ENCODE measurements around the gene CD200. TPM values are rescaled to one million over a fixed set of nuclear protein-coding genes. Genes with fewer than 3 reads are reported as not detected.
"Not testable (repeated sequence)": the region's sequence is repeated elsewhere in the genome, so short reads cannot be mapped to it uniquely, and the experiment has no call there.

CD200 gene
- total RNA-seq, 1 experiment from 2014 or later = not detected

- Mint-ChIP-seq H3K27ac (ENCODE audit: low read depth, unreplicated experiment) (no peak overlapping the region), H3K4me1 (ENCODE audit: insufficient read depth, unreplicated experiment) (no peaks in the 10 kb centered on the region), H3K36me3 (ENCODE audit: insufficient read depth, unreplicated experiment) (no peaks in the 10 kb centered on the region), H3K9me3 (ENCODE audit: unreplicated experiment) (no peaks in the 10 kb centered on the region), H3K27me3 (ENCODE audit: insufficient read depth, unreplicated experiment) (no peaks in the 10 kb centered on the region), H3K4me3 (ENCODE audit: unreplicated experiment) (no peak overlapping the region)
- ChIA-PET CTCF (no interaction called here), POLR2A (no interaction called here)
- no peak for TF ChIP-seq CTCF (IDR thresholded peaks at IDR 0.05; ENCODE audit: unreplicated experiment)
- intact Hi-C loops (cut with micrococcal nuclease) = no loop called here
- no peak for DNase-seq (ENCODE audit: unreplicated experiment)
- no TSS peak for BruUV-seq (replicated peaks)
Observed at GRCh38 chr3:112401617-112402016, 68.7 kb downstream of the CD200 start.

GRCh38 chr3:112403103-112403502 is 70.1 kb downstream of the CD200 start:
- no TSS peak for BruUV-seq (replicated peaks)
- Mint-ChIP-seq H3K9me3 (ENCODE audit: unreplicated experiment) (no peaks in the 10 kb centered on the region), H3K27ac (ENCODE audit: low read depth, unreplicated experiment) (no peak overlapping the region), H3K4me3 (ENCODE audit: unreplicated experiment) (no peak overlapping the region), H3K4me1 (ENCODE audit: insufficient read depth, unreplicated experiment) (no peaks in the 10 kb centered on the region), H3K36me3 (ENCODE audit: insufficient read depth, unreplicated experiment) (no peaks in the 10 kb centered on the region), H3K27me3 (ENCODE audit: insufficient read depth, unreplicated experiment) (no peaks in the 10 kb centered on the region)
- TF ChIP-seq CTCF (IDR thresholded peaks at IDR 0.05; ENCODE audit: unreplicated experiment) = no peak
- POLR2A ChIA-PET = no interaction called here
- no peak for DNase-seq (ENCODE audit: unreplicated experiment)
- CTCF ChIA-PET = no interaction called here
- intact Hi-C loops (cut with micrococcal nuclease) = no loop called here

GRCh38 chr3:112404924-112405549 is 72.1 kb downstream of the CD200 start:
- BruUV-seq (replicated peaks); H3K4me1 Mint-ChIP-seq (ENCODE audit: insufficient read depth, unreplicated experiment); H3K36me3 Mint-ChIP-seq (ENCODE audit: insufficient read depth, unreplicated experiment); H3K4me3 Mint-ChIP-seq (ENCODE audit: unreplicated experiment); H3K27me3 Mint-ChIP-seq (ENCODE audit: insufficient read depth, unreplicated experiment); DNase-seq (ENCODE audit: unreplicated experiment); H3K9me3 Mint-ChIP-seq (ENCODE audit: unreplicated experiment); H3K27ac Mint-ChIP-seq (ENCODE audit: low read depth, unreplicated experiment); intact Hi-C loops (cut with micrococcal nuclease): not testable (repeated sequence)
- POLR2A ChIA-PET = interaction anchor here (0.6 to 1.4 kb wide), 2 partner anchors 14 to 19 kb away, joined by 3 read pairs; no protein-coding TSS in a partner anchor
- CTCF ChIA-PET = interaction anchor here (0.6 to 1.0 kb wide), 5 partner anchors 72 to 1188 kb away, joined by 3 to 7 read pairs (median 4); partner anchors contain the start of gene CD200

DNA sequence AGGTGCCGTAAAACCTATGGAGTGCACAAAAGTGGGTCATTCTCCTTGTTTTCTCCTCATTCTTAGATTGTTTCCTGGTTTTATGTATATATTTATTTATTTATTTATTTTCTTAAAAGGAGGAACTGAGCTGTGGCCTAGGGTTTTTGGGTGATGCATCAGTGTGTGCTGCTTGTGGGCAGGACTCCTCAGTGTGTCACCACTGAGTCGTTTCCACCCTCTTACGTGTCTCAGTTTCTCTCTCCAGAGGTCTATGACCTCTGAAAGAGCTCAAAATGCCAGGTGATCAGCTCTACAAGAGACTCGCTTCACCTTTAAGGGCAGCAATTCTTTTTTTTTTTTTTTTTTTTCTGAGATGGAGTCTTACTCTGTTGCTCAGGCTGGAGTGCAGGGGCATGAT is 72.9 kb downstream of the CD200 start:
- ChIA-PET CTCF (interaction anchor here (0.6 to 1.0 kb wide), 6 partner anchors 74 to 367 kb away, joined by 3 to 7 read pairs (median 3); no protein-coding TSS in a partner anchor), POLR2A (interaction anchor here (0.6 kb wide), 1 partner anchor 20 kb away, joined by 3 read pairs; no protein-coding TSS in a partner anchor)
- Mint-ChIP-seq H3K36me3 (ENCODE audit: insufficient read depth, unreplicated experiment) (no peaks in the 10 kb centered on the region), H3K27ac (ENCODE audit: low read depth, unreplicated experiment) (no peak overlapping the region), H3K4me1 (ENCODE audit: insufficient read depth, unreplicated experiment) (no peaks in the 10 kb centered on the region), H3K27me3 (ENCODE audit: insufficient read depth, unreplicated experiment) (no peaks in the 10 kb centered on the region), H3K4me3 (ENCODE audit: unreplicated experiment) (no peak overlapping the region), H3K9me3 (ENCODE audit: unreplicated experiment) (no peaks in the 10 kb centered on the region)
- intact Hi-C loops (cut with micrococcal nuclease) = no loop called here
- BruUV-seq (replicated peaks) = no TSS peak
- DNase-seq (ENCODE audit: unreplicated experiment) = no peak
- TF ChIP-seq CTCF (IDR thresholded peaks at IDR 0.05; ENCODE audit: unreplicated experiment) = no peak

Measured in MCF 10A (cell line).